ENCODE measurements around the gene GNE. TPM values are rescaled to one million over a fixed set of nuclear protein-coding genes. Genes with fewer than 3 reads are reported as not detected.

Gene GNE
- total RNA-seq, 1 donor from 2014 or later: 19.3 TPM

DNA sequence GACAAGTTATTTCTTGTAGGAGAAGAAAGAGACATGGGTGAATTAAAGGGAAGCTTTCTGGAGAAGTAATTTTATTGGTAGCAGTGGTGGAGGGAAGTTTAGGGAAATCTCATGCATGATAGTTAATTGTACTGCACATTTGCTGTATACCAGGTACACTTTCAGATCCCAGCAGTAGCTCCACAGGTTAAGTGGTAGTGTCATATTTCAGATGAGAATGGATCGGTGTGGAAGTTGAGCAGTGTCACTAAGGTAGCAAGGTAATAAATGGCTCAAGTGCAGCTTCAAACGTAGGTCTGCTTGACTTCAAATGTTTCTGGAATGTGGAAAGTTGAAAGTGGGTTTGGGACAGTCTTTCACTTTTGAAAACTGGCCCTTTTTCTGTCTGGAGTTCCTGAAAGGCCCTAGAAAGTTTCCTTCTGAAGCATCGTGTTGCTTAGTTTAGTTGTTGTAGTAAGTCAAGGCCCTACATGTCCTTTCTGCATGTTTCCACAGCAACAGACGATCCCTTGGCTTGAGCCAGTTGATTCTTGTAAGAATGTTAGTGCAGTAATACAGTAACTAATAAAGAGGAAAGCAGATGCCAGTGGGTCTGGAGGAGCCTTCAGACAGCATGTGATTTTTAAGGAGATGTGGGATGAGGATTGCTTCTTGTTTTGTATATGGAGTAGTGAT, 63.8 kb downstream of the GNE start:
- ChIA-PET POLR2A (no interaction called here), CTCF (no interaction called here)
- H3K27ac Mint-ChIP-seq: no peak overlapping the region
- TF ChIP-seq CTCF (IDR thresholded peaks at IDR 0.05): no peak
- H3K27me3 Mint-ChIP-seq: no peaks in the 10 kb centered on the region
- peaks cover 48% of the 10 kb centered on the region for H3K36me3 Mint-ChIP-seq (ENCODE audit: low read depth)
- intact Hi-C loops (cut with micrococcal nuclease): no loop called here
- no peak for ATAC-seq (ENCODE audit: low read depth)
- H3K9me3 Mint-ChIP-seq: no peaks in the 10 kb centered on the region
- H3K4me3 Mint-ChIP-seq: no peak overlapping the region
- DNase-seq: no peak
- peaks cover 46% of the 10 kb centered on the region for H3K4me1 Mint-ChIP-seq

GRCh38 chr9:36193023-36193422, 65.2 kb downstream of the GNE start:
- DNase-seq (no peak), ATAC-seq (ENCODE audit: low read depth) (no peak)
- no peaks in the 10 kb centered on the region for H3K27me3 Mint-ChIP-seq
- H3K36me3 Mint-ChIP-seq (ENCODE audit: low read depth): peaks cover 38% of the 10 kb centered on the region
- POLR2A ChIA-PET: no interaction called here
- H3K27ac Mint-ChIP-seq: no peak overlapping the region
- peak overlapping the region; percentile 95 for H3K4me3 Mint-ChIP-seq
- CTCF ChIA-PET: interaction anchor here (1.0 kb wide), 1 partner anchor 90 kb away, joined by 3 read pairs; no protein-coding TSS in a partner anchor
- H3K4me1 Mint-ChIP-seq: peaks cover 46% of the 10 kb centered on the region
- no peaks in the 10 kb centered on the region for H3K9me3 Mint-ChIP-seq
- intact Hi-C loops (cut with micrococcal nuclease): no loop called here
- no peak for TF ChIP-seq CTCF (IDR thresholded peaks at IDR 0.05)

- Mint-ChIP-seq H3K27ac (peak overlapping the region; percentile 85), H3K9me3 (no peaks in the 10 kb centered on the region), H3K4me1 (peaks cover 49% of the 10 kb centered on the region), H3K36me3 (ENCODE audit: low read depth) (peaks cover 32% of the 10 kb centered on the region), H3K27me3 (no peaks in the 10 kb centered on the region), H3K4me3 (peak overlapping the region; percentile 95)
- DNase-seq: no peak
- ATAC-seq (ENCODE audit: low read depth): no peak
- intact Hi-C loops (cut with micrococcal nuclease): no loop called here
- CTCF ChIA-PET: interaction anchor here (3.7 kb wide), 1 partner anchor 25 kb away, joined by 25 read pairs; no protein-coding TSS in a partner anchor
- no peak for TF ChIP-seq CTCF (IDR thresholded peaks at IDR 0.05)
- POLR2A ChIA-PET: interaction anchor here (0.9 kb wide), 1 partner anchor 25 kb away, joined by 3 read pairs; no protein-coding TSS in a partner anchor
These were observed 66.1 kb downstream of the GNE start for GRCh38 chr9:36192196-36192595.

DNA sequence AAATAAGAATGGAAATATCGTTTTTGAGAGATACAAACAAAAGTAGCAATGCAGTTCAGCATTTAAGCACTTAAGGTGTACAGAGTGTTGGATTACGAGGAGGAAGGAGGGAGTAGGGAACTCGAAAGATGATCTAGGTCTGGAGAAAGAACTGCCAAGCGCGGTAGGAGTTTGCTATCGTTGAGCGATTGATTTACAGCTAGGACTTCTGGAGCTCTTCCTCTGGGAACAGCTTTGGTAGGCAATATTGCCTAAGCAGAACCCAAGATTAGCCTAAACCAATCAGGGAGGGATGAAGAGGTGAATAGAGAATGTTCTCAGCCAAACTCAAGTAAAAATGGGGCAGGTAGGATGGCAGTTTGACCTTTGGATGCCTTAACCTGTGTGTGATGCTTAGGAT, 66.6 kb downstream of the GNE start:
- ATAC-seq (ENCODE audit: low read depth): no peak
- TF ChIP-seq CTCF (IDR thresholded peaks at IDR 0.05): no peak
- ChIA-PET CTCF (interaction anchor here (2.5 to 3.7 kb wide), 3 partner anchors 24 to 89 kb away, joined by 8 to 25 read pairs (median 19); no protein-coding TSS in a partner anchor), POLR2A (interaction anchor here (0.9 to 1.9 kb wide), 6 partner anchors 10 to 155 kb away, joined by 3 to 18 read pairs (median 9); partner anchors contain the start of genes GLIPR2, GNE and RECK)
- Mint-ChIP-seq H3K27ac (peak overlapping the region; percentile 85), H3K4me1 (peaks cover 51% of the 10 kb centered on the region), H3K36me3 (ENCODE audit: low read depth) (peaks cover 30% of the 10 kb centered on the region), H3K9me3 (no peaks in the 10 kb centered on the region), H3K27me3 (no peaks in the 10 kb centered on the region), H3K4me3 (peak overlapping the region; percentile 95)
- intact Hi-C loops (cut with micrococcal nuclease): loop anchor here (2.0 kb wide), 1 partner anchor 295 kb away; no protein-coding TSS in a partner anchor
- DNase-seq: no peak

DNA sequence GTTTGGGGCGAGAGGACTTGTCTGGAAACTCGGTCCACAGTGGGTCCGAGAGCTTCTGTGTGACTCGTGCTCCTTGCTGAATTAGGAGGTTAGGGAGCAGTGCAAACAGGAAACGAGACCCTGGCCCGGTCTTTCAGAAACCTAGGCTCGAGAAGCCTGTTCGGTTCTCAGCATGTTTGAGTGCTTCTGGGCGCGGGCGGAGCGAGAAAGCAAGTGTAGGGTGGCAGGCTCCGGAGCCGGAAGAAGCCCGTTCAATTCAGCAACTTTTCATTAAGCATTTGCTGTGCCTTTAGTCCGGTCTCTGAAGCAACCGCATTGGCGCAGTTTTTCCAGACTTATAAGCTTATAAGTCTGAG, 67.0 kb downstream of the GNE start:
- DNase-seq (no peak), ATAC-seq (ENCODE audit: low read depth) (no peak)
- CTCF ChIA-PET: interaction anchor here (0.9 to 3.7 kb wide), 7 partner anchors 10 to 538 kb away, joined by 3 to 25 read pairs (median 8); no protein-coding TSS in a partner anchor
- Mint-ChIP-seq H3K36me3 (ENCODE audit: low read depth) (peaks cover 28% of the 10 kb centered on the region), H3K27me3 (no peaks in the 10 kb centered on the region), H3K9me3 (no peaks in the 10 kb centered on the region), H3K4me3 (peak overlapping the region; percentile 95), H3K27ac (peak overlapping the region; percentile 85), H3K4me1 (peaks cover 51% of the 10 kb centered on the region)
- no peak for TF ChIP-seq CTCF (IDR thresholded peaks at IDR 0.05)
- intact Hi-C loops (cut with micrococcal nuclease): loop anchor here (2.0 kb wide), 1 partner anchor 296 kb away; no protein-coding TSS in a partner anchor
- POLR2A ChIA-PET: interaction anchor here (0.9 to 1.9 kb wide), 14 partner anchors 10 to 572 kb away, joined by 3 to 18 read pairs (median 4); partner anchors contain the start of genes GLIPR2, GNE and RECK
